Esophagus squamous epithelium (tissue), 5 donors: ENCODE results near the gene C11orf98. TPM values are rescaled to one million over a fixed set of nuclear protein-coding genes. Genes with fewer than 3 reads are reported as not detected.
A peak's percentile ranks its signal among the peaks of the same experiment; 100 is the strongest.
"Not testable (repeated sequence)": the region's sequence is repeated elsewhere in the genome, so short reads cannot be mapped to it uniquely, and the experiment has no call there.

Experiments used
- DNase-seq: peaks from one replicate; lab custom pipeline; 2025; lab: John Stamatoyannopoulos, UW
- H3K27ac ChIP-seq, 4 donors: fragments of 200-600 bp; sonication (generic); one replicate each; pipeline ENCODE4 v1.5.1; 2016 to 2019; ENCODE audit warnings: mild to moderate bottlenecking in 1 of 4
- H3K27me3 ChIP-seq, 4 donors: fragments of 200-600 bp; sonication (generic); 1 replicate in 3 of 4; 2 replicates in 1 of 4; pipeline versions ENCODE4 v1.5.1 to v1.6.0; 2017 to 2021; ENCODE audit warnings: antibody characterized with exemption in 1 of 4
- H3K36me3 ChIP-seq, 3 donors: fragments of 200-600 bp; sonication (generic); one replicate each; pipeline ENCODE4 v1.5.1; 2016 to 2019
- H3K4me1 ChIP-seq, 3 donors: fragments of 200-600 bp; sonication (generic); one replicate each; pipeline ENCODE4 v1.5.1; 2017 to 2019
- H3K4me3 ChIP-seq, 4 donors: fragments of 200-600 bp; sonication (generic); 1 replicate in 3 of 4; 2 replicates in 1 of 4; pipeline ENCODE4 v1.5.1; 2016 to 2019; ENCODE audit warnings: mild to moderate bottlenecking in 2 of 4, moderate library complexity in 1 of 4
- H3K9me3 ChIP-seq, 3 donors: fragments of 200-600 bp; sonication (generic); one replicate each; pipeline ENCODE4 v1.5.1; 2016 to 2019
- POLR2A ChIP-seq, 4 donors: fragments of 450-650 bp; IDR thresholded peaks; one replicate each; pipeline ENCODE4 v1.6.1; 2017; ENCODE audit warnings: antibody characterized with exemption in 4 of 4, mild to moderate bottlenecking in 4 of 4, moderate library complexity in 3 of 4
- WGBS, 2 donors: methylation state at CpG; one replicate each; pipeline ENCODE4 v1.1.5; 2018; 5-methylcytosine and 5-hydroxymethylcytosine counted together
- intact Hi-C: fragments of 100-400 bp; cut with DNase I; formaldehyde crosslinking; loops from one replicate; pipeline ENCODE4 v1.15.0; 2022
- total RNA-seq, 4 donors: library from RNA; depleted of rRNA; stranded (reverse); fragments of >200 nt; gene quantifications; one replicate each; pipeline ENCODE4 v1.1.0, GENCODE V29; 2016
- TF ChIP-seq, protein P1 (sequence below), 6 experiments: fragments of 450-650 bp in 4 of 6; fragments of 200-600 bp in 2 of 6; sonication (generic) in 2 of 6; IDR thresholded peaks; one replicate each; pipeline ENCODE4 v1.5.1; 2016 to 2019; ENCODE audit warnings: antibody characterized with exemption in 6 of 6, mild to moderate bottlenecking in 4 of 6, moderate library complexity in 4 of 6
- donor health status: DM: yes; HTN: yes; CAD: no.

Gene C11orf98
- total RNA-seq, 4 donors from 2014 or later, result 36.0 to 53.4 (median 43.6) TPM

DNA sequence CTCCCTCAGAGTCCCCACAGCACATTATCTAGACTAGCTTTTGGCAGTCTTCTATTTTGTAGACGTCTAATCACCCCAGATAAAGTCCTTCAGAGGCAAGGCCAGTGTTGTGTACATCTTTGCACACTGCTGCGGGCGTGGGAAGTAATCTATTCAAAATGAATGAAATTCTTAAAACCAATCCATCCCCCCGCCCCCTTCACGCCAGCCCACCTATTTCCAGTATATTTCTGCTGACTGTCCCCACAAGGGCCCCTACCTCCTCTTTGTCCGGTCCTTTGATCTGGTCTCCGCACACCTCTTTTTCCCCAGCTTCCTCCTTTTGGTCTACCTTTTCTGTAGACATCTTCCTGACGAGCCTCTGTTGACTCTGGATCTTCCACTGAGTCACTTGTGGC is 41.8 kb upstream of the C11orf98 start:
- DNase-seq, result no peak
- H3K9me3 ChIP-seq, result no peaks in the 10 kb centered on the region
- H3K27me3 ChIP-seq, result no peaks in the 10 kb centered on the region
- WGBS, 2 donors, result 72 to 73% methylated on average over 8 of the region's 8 CpGs
- TF ChIP-seq POLR2A (IDR thresholded peaks at IDR 0.05), result no peak
- TF ChIP-seq, protein P1, sequence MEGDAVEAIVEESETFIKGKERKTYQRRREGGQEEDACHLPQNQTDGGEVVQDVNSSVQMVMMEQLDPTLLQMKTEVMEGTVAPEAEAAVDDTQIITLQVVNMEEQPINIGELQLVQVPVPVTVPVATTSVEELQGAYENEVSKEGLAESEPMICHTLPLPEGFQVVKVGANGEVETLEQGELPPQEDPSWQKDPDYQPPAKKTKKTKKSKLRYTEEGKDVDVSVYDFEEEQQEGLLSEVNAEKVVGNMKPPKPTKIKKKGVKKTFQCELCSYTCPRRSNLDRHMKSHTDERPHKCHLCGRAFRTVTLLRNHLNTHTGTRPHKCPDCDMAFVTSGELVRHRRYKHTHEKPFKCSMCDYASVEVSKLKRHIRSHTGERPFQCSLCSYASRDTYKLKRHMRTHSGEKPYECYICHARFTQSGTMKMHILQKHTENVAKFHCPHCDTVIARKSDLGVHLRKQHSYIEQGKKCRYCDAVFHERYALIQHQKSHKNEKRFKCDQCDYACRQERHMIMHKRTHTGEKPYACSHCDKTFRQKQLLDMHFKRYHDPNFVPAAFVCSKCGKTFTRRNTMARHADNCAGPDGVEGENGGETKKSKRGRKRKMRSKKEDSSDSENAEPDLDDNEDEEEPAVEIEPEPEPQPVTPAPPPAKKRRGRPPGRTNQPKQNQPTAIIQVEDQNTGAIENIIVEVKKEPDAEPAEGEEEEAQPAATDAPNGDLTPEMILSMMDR (IDR thresholded peaks at IDR 0.05), result no peak
- intact Hi-C loops, result no loop called here
- peaks cover 28 to 58% (median 33%) of the 10 kb centered on the region in 3 donors for H3K4me1 ChIP-seq
- H3K36me3 ChIP-seq, result peaks cover 0 to 31% (median 0%) of the 10 kb centered on the region in 3 donors
- peak overlapping the region; percentile 76 to 89 (median 82) for H3K27ac ChIP-seq
- peak overlapping the region in 3 of 4 donors; percentile 71 to 76 (median 71) for H3K4me3 ChIP-seq

DNA sequence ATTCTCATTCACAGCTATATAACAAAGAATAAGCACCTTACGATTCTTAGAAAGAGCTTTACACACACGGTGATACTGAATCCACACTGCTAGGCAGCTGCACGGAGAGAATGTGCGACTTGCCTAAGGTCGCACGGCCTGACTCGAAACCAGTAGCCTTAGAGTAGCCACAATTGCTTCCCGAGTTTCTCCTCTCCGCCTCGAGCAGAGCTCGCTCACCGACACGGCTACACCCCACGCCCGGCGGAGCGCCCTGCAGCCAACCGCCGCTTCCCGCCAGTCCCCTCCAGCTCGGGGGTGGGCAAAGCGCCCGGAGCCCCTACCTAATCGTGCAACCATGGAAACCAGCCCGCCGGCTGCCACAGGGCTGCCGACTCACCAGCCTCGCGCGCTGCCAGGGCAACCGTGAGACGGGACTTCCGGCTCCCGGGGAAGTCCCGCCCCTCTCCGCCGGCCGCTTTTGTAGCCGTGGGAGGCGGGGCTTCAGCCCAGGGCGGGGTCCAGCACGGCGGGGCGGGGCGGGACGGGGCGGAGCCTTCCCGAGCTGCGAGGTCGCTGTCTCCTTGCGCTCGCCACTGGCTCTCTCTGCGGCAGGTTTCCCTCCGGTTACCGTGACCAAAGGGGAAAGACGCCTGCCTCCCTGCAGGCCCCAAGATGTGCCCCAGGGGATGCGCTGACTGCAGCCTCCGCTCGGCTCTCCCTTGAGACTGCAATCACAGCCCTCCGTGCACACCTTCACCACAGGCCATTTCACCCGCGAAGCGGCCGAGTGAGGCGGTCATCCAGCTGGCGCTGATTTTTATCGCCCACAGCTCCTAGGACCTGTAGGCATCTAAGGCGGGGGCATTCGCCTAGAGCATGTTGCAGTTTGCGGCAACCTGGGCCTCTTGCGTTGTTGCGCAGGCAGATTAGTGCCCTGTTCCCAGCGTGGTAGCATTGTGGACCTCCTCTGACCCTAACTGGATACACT is 41.2 kb upstream of the C11orf98 start:
- 10 to 39% methylated on average over 3 to 29 of the region's 73 CpGs for WGBS, 2 donors
- intact Hi-C loops, result no loop called here
- H3K27ac ChIP-seq, result peak overlapping the region; percentile 76 to 89 (median 82)
- H3K4me1 ChIP-seq, result peaks cover 28 to 58% (median 33%) of the 10 kb centered on the region in 3 donors
- peaks cover 0 to 31% (median 0%) of the 10 kb centered on the region in 3 donors for H3K36me3 ChIP-seq
- H3K27me3 ChIP-seq, result no peaks in the 10 kb centered on the region
- TF ChIP-seq, protein P1 (IDR thresholded peaks at IDR 0.05), result no peak
- TF ChIP-seq POLR2A (IDR thresholded peaks at IDR 0.05), result peak in 2 of 4 donors; percentile 24 to 50
- no peaks in the 10 kb centered on the region for H3K9me3 ChIP-seq
- peak overlapping the region; percentile 57 to 76 (median 71) for H3K4me3 ChIP-seq
- DNase-seq, result peak; percentile 68

DNA sequence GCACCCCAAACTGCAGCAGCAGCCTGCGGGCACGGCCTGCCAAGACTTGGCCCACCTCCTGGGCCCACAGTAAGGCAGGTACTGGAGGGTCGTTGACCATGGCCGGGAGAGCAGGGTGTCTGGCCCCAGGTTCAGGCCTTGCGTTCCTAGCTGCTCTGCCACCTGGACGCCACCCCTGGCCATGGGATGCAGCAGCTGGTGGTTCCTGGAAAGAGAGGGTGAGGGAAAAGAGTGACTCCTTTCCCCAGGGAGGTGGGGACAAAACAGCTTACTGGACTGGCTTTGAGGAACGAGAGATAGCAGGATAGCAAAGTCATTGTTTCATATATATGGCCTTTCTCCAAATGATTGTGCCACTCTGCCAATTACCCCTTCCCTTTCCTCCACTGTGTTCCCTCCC is 40.4 kb upstream of the C11orf98 start:
- Histone ChIP-seq H3K27ac (peak overlapping the region; percentile 76 to 89 (median 82)), H3K4me3 (peak overlapping the region; percentile 57 to 76 (median 71)), H3K9me3 (no peaks in the 10 kb centered on the region), H3K27me3 (no peaks in the 10 kb centered on the region), H3K4me1 (peaks cover 28 to 53% (median 31%) of the 10 kb centered on the region in 3 donors), H3K36me3 (peaks cover 0 to 28% (median 0%) of the 10 kb centered on the region in 3 donors)
- intact Hi-C loops, result no loop called here
- no peak for DNase-seq
- 44 to 49% methylated on average over 6 of the region's 7 CpGs for WGBS, 2 donors
- TF ChIP-seq, protein P1 (IDR thresholded peaks at IDR 0.05), result no peak
- no peak for TF ChIP-seq POLR2A (IDR thresholded peaks at IDR 0.05)

DNA sequence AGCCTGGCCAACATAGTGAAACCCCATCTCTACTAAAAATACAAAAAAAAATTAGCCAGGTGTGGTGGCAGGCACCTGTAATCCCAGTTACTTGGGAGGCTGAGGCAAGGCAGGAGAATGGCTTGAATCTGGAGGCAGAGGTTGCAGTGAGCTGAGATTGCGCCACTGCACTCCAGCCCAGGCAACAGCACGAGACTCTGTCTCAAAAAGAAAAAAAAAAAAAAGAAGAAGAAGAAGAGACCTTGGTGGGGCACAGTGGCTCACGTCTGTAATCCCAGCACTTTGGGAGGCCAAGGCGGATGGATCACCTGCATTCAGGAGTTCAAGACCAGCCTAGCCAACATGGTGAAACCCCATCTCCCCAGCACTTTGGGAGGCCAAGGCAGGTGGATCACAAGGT is 38.9 kb upstream of the C11orf98 start:
- H3K4me3 ChIP-seq, DNase-seq, H3K9me3 ChIP-seq, H3K27ac ChIP-seq, H3K27me3 ChIP-seq, intact Hi-C loops: not testable (repeated sequence)
- H3K36me3 ChIP-seq, result peaks cover 0 to 28% (median 0%) of the 10 kb centered on the region in 3 donors
- 81 to 86% methylated on average over 4 of the region's 4 CpGs for WGBS, 2 donors
- peaks cover 21 to 43% (median 26%) of the 10 kb centered on the region in 3 donors for H3K4me1 ChIP-seq

DNA sequence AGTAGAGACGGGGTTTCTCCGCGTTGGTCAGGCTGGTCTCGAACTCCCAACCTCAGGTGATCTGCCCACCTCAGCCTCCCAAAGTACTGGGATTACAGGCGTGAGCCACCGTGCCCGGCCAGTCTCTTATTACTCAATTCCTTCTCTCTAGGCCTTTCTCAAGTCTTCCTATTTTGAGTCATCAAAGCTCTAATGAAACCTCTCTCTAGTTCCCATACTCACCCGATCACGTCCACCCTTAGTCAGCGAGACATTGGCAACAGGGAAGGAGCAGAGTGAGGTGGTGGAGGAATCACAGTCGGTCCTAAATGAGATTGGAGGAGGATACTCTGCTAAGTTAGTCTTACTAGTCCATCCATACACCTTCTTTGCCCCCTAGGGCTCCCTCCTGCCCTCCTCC is 37.2 kb upstream of the C11orf98 start:
- Histone ChIP-seq H3K27me3 (no peaks in the 10 kb centered on the region), H3K27ac (peak overlapping the region in 2 of 4 donors; percentile 29), H3K36me3 (peaks cover 0 to 34% (median 0%) of the 10 kb centered on the region in 3 donors), H3K4me1 (peaks cover 15 to 26% (median 18%) of the 10 kb centered on the region in 3 donors), H3K9me3 (no peaks in the 10 kb centered on the region), H3K4me3 (no peak overlapping the region)
- DNase-seq, result no peak
- no peak for TF ChIP-seq POLR2A (IDR thresholded peaks at IDR 0.05)
- TF ChIP-seq, protein P1 (IDR thresholded peaks at IDR 0.05), result no peak
- WGBS, 2 donors, result 74 to 76% methylated on average over 10 to 11 of the region's 11 CpGs
- intact Hi-C loops, result no loop called here
